ENCODE data around the gene EFCAB7.

DNA sequence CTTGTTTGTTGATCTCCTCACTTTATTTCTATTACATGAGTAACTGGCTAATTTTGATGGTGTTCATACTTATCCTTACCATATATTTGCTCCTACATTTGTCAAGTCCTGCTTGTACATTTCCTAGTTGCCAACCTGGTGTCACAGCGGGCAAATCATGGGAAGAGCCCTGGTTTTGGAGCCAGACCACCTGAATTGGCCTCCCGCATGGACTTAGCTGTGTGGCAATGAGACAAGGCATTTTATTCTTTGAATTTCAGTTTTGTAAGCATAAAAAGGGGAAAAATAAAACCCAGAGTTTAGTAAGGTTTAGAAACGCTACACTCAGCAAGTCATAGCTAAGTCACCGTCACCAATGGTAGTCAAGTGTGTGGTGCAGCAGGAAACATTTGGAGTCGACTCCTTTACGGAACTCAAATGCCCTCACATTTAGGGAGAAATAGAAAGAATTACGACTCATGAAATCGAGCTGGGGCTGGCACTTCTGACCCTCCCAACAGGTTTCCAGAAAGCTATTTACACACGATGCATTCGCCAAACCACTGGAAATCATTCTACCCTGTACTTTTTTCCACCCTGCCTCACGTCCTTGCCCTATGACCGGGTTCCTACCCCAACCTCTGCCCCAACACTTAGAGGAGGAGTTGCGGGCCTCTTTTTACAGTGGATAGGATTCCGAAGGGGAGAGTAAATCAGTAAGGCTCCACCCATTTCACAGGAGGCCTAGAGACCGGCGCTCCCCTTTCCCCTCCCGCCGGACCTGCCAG lies 69.4 kb downstream of the EFCAB7 start:
- TF ChIP-seq, protein P1, sequence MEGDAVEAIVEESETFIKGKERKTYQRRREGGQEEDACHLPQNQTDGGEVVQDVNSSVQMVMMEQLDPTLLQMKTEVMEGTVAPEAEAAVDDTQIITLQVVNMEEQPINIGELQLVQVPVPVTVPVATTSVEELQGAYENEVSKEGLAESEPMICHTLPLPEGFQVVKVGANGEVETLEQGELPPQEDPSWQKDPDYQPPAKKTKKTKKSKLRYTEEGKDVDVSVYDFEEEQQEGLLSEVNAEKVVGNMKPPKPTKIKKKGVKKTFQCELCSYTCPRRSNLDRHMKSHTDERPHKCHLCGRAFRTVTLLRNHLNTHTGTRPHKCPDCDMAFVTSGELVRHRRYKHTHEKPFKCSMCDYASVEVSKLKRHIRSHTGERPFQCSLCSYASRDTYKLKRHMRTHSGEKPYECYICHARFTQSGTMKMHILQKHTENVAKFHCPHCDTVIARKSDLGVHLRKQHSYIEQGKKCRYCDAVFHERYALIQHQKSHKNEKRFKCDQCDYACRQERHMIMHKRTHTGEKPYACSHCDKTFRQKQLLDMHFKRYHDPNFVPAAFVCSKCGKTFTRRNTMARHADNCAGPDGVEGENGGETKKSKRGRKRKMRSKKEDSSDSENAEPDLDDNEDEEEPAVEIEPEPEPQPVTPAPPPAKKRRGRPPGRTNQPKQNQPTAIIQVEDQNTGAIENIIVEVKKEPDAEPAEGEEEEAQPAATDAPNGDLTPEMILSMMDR (conservative IDR thresholded peaks at IDR 0.05; ENCODE audit: low read depth in 2 of 2) = no peak
- TF ChIP-seq, protein P2, sequence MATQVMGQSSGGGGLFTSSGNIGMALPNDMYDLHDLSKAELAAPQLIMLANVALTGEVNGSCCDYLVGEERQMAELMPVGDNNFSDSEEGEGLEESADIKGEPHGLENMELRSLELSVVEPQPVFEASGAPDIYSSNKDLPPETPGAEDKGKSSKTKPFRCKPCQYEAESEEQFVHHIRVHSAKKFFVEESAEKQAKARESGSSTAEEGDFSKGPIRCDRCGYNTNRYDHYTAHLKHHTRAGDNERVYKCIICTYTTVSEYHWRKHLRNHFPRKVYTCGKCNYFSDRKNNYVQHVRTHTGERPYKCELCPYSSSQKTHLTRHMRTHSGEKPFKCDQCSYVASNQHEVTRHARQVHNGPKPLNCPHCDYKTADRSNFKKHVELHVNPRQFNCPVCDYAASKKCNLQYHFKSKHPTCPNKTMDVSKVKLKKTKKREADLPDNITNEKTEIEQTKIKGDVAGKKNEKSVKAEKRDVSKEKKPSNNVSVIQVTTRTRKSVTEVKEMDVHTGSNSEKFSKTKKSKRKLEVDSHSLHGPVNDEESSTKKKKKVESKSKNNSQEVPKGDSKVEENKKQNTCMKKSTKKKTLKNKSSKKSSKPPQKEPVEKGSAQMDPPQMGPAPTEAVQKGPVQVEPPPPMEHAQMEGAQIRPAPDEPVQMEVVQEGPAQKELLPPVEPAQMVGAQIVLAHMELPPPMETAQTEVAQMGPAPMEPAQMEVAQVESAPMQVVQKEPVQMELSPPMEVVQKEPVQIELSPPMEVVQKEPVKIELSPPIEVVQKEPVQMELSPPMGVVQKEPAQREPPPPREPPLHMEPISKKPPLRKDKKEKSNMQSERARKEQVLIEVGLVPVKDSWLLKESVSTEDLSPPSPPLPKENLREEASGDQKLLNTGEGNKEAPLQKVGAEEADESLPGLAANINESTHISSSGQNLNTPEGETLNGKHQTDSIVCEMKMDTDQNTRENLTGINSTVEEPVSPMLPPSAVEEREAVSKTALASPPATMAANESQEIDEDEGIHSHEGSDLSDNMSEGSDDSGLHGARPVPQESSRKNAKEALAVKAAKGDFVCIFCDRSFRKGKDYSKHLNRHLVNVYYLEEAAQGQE (IDR thresholded peaks at IDR 0.05; ENCODE audit: unreplicated experiment) = no peak
- TF ChIP-seq POLR2AphosphoS5 (IDR thresholded peaks at IDR 0.05; ENCODE audit: low read depth) = no peak
- TF ChIP-seq JUNB (IDR thresholded peaks at IDR 0.05; ENCODE audit: unreplicated experiment) = no peak
- no peak for TF ChIP-seq EZH2phosphoT487 (IDR thresholded peaks at IDR 0.05; ENCODE audit: unreplicated experiment)
- TF ChIP-seq EZH2 (IDR thresholded peaks at IDR 0.05; ENCODE audit: low read depth, unreplicated experiment) = no peak
- no peak for TF ChIP-seq NANOG (IDR thresholded peaks at IDR 0.05; ENCODE audit: borderline replicate concordance)
- TF ChIP-seq ZNF114 (CRISPR knock-in tag; IDR thresholded peaks at IDR 0.05) = no peak
- no peak for TF ChIP-seq CREB1 (CRISPR knock-in tag; IDR thresholded peaks at IDR 0.05; ENCODE audit: low read depth)

All from GM23338 (cell line).